RPMI8226 (cell line): ENCODE measurements around the gene SIPA1L2.
A peak's percentile ranks its signal among the peaks of the same experiment; 100 is the strongest.

Source experiments
- DNase-seq: peaks from one replicate; pipeline ENCODE4 v3.0.0-alpha.2; 2015

SIPA1L2 gene, protein sequence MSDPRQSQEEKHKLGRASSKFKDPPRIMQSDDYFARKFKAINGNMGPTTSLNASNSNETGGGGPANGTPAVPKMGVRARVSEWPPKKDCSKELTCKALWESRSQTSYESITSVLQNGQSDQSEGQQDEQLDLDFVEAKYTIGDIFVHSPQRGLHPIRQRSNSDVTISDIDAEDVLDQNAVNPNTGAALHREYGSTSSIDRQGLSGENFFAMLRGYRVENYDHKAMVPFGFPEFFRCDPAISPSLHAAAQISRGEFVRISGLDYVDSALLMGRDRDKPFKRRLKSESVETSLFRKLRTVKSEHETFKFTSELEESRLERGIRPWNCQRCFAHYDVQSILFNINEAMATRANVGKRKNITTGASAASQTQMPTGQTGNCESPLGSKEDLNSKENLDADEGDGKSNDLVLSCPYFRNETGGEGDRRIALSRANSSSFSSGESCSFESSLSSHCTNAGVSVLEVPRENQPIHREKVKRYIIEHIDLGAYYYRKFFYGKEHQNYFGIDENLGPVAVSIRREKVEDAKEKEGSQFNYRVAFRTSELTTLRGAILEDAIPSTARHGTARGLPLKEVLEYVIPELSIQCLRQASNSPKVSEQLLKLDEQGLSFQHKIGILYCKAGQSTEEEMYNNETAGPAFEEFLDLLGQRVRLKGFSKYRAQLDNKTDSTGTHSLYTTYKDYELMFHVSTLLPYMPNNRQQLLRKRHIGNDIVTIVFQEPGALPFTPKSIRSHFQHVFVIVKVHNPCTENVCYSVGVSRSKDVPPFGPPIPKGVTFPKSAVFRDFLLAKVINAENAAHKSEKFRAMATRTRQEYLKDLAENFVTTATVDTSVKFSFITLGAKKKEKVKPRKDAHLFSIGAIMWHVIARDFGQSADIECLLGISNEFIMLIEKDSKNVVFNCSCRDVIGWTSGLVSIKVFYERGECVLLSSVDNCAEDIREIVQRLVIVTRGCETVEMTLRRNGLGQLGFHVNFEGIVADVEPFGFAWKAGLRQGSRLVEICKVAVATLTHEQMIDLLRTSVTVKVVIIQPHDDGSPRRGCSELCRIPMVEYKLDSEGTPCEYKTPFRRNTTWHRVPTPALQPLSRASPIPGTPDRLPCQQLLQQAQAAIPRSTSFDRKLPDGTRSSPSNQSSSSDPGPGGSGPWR (N-terminal part only)

DNA sequence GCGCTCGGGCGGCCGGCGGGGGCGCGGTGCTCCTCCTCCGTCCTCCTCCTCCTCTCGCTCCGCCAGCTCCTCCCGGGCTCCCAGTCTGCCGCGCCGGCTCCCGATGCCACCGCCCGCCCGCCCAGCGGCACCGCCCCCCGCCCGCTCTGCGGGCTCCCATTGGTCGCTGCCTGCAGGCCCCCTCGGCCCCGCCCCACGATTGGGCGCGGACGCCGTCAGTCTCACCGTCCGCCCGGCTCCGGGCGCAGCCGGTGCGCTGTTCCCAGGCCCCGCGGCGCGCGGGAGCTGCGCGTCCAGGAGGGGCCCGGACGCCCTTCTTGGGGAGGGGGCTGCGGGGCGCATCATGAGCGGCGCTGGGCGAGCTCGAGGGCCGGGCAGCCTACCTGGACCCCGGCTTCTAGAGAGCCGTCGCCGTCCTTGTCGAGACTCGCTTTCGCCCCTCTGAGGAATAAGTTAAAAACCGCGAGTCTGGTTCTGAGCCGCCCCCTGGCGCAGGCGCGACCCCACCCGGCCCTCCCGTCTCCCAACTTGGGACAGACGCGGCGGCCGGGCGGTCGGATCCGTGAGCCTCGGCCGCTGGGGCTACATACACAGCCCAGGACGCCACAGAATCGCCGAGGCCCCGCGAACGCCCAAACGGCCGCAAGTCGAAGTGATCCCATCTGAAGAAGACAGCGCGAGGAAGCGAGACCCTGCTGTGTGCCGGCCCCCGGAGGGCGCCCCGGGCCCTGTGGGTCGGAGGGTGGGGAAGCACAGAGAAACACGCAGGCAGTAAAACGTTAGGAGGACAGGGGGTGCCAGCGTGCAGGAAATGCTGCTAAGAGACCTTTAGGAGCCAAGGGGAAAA, at the start of gene SIPA1L2:
SIPA1L2 (minus strand) TSS at position 87 of the 847 bp plus-strand sequence. CDS start 114,794 bp downstream, outside the sequence.
- peak; percentile 96 for DNase-seq

DNA sequence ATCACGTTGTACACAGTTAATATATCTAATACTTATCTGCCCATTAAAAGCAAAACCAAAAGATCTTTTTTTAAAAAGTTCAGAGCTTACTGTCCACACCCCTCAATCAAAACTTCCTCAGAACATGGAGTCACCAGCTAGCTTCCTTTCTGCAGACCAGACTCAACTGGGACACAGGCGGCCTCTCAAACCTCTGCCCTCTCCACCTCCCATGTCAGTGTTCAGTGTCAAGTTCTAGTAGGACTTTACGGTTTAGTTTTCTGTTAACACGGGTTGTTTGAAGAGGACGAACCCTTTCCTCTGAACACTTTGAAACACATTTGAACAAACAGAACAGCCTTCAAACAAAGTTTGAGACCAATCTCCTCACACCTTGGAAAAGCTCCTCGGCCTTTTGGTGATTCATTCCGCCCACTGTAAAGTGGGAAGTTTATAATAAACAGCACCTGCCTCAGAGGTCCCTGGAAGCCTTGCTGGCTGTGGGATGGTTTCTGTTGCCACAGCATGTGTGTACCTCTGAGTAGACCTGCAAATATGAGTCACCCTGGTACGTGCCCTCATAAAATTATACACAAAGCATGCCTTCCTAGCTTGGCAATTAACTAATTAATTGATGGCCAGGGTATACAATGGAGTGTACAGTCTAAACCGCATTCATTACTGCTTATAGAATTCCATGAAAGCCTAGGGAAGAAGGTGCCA, 48.4 kb upstream of the SIPA1L2 start:
- DNase-seq: no peak

DNA sequence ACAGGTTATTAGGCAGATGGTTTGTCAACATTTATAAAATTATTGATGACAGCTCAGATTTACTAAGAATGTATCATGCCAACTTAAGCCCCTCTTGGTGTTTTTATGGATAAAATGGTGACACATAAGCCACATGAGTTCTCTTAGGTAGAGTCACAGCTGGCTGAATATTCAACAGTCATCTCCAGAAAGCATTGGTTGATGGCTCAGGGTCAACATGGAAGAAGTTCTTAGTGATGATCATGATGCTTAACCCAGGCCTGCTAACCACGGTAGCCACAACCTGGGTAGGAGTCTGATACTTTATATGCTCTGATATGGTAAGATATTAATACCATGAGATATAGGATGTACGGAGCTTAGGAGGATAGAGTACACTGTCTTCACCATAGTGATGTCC, 46.4 kb upstream of the SIPA1L2 start:
- no peak for DNase-seq

DNA sequence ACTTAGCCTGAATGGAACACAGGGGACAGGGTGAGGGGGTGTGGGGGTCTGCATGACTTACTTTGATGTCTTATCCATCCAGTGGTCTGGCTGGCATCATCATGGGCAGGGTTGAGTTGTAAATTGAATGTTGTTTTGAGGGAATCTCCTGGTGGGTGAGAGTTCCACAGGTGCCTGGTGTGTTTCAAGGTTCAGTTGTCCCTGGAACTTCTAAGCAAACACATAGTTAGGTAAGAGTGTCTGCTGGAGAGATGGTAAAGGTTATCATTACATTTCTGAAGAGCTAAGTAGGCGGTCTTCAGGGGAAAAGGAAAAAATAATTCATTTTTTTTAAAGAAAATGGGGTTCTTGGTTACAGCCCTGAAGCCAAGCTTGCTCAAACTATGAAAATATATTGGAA, 46.0 kb upstream of the SIPA1L2 start:
- no peak for DNase-seq

DNA sequence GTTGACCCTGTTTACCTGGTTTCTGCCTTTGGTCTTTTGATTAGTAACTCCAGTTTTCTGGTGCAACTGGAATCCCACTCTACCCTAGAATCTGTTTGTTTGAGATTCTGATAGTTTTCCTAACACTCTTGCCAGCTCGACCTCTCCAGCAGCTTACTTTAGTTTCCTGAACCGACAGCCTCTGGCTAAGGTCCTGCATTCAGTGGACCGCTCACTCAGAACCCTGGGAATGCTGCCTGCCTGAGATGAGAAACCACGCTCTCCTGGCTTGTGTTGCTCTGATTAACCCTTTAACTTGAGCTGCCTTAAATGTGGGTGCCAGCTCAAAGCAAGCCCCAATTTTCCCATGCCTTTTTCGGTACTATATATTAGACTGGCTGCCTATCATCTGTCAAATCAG, 45.3 kb upstream of the SIPA1L2 start:
- DNase-seq: no peak

DNA sequence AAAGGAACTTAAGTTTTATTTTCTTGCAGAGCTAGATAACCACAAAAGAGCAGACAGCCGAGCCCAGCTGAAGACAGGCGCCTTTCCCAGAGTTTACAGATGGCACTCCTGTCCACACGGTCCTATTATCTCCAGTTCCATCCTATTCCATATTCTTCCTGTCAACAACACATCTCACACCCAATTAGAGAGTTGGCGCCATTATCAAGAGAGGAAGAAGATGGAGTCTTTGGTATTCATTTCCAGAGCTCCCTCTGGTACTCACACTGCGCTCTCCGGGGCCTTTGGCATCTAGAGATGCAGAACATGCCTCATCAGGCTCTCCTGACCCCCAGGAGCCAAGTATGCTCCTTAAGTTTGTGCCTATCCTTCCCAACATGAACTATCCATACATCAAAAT, 43.3 kb upstream of the SIPA1L2 start:
- no peak for DNase-seq

DNA sequence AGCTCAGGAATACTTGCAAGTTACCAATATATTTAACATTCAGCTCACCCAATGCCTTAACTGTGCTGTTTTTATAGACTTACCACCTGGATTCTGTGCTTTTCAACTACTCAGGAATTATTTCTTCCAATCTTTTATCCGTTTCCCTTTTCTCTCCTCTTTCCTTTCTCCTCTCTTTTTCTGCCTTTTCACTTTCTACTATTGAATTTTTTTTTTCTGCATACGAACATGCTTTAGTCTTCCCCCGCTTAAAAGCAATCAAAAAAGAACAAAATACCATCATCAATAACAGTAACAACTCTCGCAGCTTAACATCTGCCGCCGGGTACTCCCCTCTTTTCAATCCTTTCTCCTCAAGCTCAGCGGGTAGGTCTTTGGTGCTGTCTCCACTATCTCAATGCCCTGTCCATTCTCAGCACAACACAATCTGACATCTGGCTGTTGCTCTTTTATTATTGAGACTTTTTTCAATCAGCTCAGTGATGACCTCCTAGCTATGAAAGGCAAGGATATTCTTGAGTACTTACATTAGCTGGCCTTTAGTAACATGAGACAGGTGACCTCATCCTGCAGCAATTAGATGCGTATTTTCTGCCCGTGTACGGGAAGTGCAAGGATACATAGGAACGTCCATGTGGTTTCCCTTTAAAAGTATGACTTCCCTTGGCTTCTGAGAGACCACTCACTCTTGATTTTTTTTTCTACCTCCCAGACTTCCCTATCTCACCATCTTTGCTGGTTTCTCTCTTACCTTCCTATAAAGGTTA, 40.2 kb upstream of the SIPA1L2 start:
- no peak for DNase-seq

DNA sequence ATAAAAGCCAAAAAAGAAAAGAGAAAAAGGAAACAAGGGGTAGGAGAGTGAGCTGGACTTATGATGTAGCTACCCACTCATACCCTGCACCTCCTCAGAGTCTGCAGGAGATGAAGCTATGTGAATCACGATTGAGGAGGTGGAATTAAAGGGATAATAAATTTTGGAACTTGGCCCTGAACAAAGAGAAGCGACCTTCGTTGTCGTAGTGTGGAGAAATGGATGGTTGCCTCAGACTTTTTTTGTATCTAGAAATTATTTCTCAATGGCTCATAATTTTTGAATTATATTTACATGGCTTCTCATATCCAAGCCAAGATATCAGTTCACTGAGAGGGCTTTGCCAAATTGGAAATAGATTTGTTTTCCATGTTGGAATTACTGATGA, 37.8 kb upstream of the SIPA1L2 start:
- no peak for DNase-seq

DNA sequence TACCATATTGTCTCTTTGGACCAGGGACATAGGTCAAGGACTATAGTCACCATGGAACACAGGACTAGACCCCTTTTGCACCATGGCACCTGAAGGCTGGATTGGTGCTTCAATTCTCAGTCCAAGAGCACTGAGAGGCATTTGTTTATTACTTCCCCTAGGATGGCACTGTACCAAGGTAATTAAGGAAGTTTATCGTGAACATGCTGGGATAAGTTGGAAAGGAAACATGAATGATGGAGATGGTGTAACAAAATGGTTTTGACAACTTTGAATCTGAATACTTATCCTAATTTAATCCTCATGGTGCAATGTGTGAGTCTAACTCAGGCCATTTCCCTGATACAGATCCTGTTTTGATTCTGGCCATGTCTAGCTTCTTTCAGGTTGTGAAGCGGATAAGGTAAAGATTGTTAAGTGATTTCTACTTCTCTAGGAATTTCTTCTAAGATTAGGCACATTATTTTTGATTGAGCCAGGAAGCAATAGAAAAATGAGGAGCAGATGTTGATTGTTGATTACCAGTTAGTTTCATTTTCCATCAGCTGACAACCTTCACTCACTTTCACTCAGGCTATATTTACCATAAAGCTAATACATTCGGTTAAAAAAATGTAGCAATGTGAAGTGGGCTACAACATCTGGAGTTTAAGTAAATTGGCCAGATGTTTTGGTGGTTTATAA, 37.3 kb upstream of the SIPA1L2 start:
- peak; percentile 20 for DNase-seq

DNA sequence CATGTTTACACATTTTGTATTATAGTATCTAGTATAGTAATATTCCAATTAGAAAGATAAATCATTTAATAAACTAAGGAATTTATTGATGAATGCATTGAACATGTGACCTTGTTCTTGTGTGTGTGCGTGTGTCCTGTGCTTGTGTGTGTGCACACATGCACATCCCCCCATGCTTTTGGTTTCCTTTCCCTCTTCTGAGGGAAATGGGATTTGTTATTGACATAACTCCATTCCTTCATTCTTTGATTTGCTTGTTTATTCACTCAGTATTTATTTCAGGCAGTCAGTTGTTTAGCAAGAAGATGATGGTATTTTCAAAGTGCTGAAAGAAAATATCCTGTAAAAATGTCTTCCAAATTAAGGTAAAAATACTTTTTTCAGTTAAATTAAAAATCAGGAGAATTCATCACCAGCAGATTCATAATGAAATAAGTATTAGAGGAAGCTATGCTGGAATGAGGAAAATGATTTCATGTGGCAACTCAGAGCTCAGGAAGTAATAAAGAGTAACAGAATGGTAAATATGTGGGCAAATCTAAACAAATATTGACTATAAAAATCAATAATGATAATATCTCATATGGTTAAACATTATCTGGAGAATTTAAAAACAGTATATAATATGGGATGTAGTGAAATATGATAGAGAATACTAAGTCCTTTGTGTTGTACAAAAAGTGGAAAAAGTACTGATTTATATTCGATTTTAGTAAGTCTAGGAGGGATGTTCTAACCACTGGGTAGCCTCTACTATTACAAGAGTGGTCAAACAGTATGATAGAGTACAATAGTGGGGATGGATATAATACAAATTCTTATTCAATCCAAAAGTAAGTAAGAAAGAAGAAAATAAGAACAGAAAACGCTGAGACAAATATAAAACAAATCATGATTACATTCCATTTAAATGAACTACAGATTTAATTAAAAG, 35.2 kb upstream of the SIPA1L2 start:
- no peak for DNase-seq

DNA sequence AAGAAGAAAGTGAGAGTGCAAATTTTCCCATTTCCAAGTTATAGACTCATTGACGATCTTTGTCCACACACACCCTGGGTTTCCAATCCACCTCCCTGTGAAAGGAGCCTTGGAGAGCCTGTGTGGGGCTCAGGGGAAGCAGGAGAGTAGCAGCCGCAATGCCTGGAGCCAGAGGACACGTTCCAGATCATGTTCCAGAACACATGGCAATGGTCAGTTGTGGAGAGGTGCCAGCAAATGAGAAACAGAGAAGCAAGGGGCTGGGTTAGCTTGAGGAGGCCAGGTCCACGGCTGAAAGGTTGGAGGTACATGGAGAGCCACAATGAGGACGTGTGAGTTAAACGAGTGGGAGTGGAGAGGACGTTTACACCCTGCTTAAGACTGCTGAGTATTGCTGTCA, 33.0 kb upstream of the SIPA1L2 start:
- DNase-seq: no peak

DNA sequence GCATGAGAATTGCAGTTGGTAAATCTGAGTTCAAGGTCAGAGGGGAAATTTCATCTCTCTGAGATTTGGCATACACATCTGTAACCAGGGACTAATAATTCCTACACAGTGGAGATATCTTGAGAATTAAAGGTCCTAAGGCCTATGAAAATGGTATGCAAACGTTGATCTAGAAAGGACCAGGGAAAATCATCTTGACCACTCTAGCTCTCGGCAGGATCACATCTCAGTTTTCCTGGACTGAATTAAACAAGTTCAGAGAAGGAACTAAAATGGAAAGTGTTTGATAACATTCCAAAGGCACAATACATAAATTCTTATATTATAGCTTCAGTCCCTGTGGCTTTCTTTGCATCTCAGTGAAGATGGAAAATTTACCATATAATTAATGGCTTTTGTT, 28.5 kb upstream of the SIPA1L2 start:
- no peak for DNase-seq

DNA sequence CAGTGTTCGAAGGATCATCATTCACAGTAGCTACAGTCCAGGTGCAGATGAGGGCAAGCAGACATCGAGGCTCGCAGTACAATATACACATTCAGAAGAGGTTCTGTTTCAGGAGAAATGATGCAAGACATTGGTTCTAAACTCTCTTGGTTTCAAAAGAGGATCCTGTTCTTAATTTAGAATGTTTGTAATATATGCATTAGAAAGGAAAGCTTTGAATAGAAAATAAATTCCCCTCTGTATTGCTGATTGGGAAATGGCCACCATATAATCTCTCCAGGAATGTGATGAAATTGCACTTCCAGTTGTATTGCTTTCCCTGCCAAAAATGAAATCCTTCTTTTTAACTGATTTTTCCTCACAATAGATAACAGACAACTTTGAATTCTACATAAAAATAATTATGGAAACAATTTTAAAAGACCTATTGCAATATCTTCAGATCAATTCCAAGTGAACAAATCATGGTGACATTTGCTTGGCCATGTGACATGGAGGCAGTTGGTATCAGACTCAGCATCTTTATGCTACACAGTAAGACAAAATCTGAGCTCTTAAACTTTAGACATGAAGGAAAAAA, 27.6 kb upstream of the SIPA1L2 start:
- no peak for DNase-seq

DNA sequence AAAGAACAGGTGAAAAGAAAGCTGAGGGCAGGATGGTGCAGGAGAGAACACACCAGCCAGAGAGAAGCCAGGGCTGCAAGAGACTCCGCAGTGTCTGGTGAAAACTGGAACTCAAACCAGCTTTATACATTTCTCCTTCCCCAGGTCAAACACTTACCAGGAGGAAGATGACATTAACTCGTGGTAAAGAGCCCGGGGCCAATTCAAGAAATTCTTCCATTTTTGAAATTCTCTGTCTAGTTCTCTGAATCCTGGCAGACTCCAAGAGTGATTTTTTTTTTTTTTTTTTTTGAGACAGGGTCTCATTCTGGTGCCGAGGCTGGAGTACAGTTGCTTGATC, 25.8 kb upstream of the SIPA1L2 start:
- no peak for DNase-seq

DNA sequence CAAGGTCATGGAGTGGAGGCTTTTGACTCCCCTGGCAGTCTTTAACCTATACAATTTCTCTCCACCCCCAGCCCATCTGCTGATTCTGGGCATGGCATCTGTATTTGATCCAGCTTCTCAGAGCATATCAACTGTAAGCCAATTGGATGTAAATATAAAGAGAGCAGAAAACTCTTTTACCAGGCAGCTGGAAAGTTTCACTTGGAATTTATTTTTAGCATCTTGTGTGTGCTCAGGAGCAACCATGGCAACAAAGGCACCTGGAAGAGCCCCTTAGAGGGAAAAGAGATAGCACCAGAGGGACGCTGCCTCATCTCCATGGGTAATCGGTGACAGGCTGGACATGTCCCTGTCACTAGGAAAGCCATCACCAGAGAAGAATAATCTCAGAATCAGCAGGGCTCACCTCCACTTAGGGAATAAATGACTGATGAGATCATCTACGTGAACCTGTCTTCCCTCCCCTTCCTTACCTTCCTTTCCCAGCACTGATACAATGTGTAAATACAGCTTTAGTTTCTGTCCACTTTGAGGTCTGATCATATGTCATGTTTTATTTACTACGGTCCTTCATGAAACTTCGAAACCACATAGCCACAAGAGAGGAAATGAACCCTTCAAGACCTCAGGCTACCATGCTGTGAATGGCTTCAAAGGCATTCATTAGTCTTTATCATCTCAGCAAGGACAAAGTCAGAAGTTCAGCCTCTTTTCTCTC, 25.3 kb upstream of the SIPA1L2 start:
- DNase-seq: peak; percentile 71

DNA sequence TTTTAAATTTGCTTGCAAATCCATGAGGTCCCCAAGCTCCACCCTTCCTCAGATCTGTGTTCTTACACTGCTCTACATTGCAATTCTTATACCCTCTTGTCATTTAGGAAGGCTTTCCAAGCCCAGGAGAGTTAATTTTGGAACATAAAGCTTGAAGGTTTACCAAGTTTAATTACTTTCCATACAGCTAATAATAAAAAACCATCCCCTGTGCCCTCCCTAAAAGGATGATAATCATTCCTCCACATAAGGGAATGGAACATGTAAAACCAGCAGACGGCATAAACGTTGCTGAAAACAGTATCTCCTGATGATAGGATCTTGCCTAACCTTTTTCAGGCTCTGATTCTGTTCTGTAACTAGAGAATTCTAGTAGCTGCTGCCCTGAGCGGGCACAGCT, 23.9 kb upstream of the SIPA1L2 start:
- no peak for DNase-seq

DNA sequence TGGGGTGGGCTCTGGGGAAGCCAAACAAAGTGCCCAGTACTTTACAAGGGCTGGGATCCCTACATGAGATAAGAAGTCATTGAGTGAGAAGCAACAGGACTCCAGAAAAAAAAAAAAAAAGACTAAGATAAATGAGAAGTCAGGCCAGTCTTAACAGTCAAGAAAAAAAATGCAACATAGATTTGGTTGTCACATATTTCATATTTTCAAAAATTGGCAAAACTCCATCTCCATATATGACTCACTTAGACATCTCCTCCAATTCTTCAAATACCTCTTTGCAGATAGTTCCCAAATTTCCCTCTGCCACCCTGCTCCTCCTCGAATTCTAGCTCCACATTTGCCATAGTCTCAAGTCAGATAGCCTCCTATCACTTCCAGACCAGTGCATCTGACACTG, 20.9 kb upstream of the SIPA1L2 start:
- DNase-seq: no peak

DNA sequence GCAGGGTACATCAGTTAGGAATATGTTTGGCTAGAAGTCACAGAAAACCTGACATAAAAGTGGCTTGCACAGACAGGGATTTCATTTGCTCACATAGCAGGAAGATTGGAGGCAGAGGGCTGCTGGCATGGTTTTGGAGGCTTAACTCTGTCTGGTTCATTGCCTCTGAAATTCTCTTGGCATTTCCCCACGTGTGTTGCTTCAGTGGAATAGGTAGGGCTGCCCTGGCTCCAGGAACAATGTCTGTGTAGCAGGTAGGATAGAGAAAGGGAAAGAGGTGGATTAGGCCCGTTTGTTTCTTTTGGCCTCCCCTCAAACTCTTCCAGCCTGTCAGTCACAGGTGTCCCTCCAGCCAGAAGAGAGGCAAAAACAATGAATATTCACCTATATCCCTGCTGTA, 20.5 kb upstream of the SIPA1L2 start:
- no peak for DNase-seq
